H1 (cell line): ENCODE results near the gene SKIDA1. TPM values are rescaled to one million over a fixed set of nuclear protein-coding genes. Genes with fewer than 3 reads are reported as not detected.

Experiments used
- ASH2L ChIP-seq: fragments of 200-600, 300-600 bp; sonication (generic); IDR thresholded peaks from one replicate; pipeline ENCODE4 v1.7.1; 2017; ENCODE audit warnings: low read length
- ATF3 ChIP-seq: IDR thresholded peaks from 2 replicates; pipeline ENCODE4 v1.6.1; 2011; ENCODE audit warnings: low read depth, mild to moderate bottlenecking, low read length; ENCODE audit not compliant: insufficient read depth
- BCL11A ChIP-seq, 2 experiments: IDR thresholded peaks; one replicate each; pipeline ENCODE4 v1.6.1; 2011; ENCODE audit warnings: low read depth in 2 of 2, low read length in 2 of 2, mild to moderate bottlenecking in 2 of 2
- RBBP5 ChIP-seq: IDR thresholded peaks from 2 replicates; pipeline ENCODE4 v1.7.1; 2012; ENCODE audit warnings: low read depth, mild to moderate bottlenecking, inconsistent platforms, low read length, moderate library complexity, borderline replicate concordance
- SAP30 ChIP-seq: fragments of 300-600 bp; sonication (generic); IDR thresholded peaks from 2 replicates; pipeline ENCODE4 v1.7.1; 2012; ENCODE audit warnings: low read length, moderate library complexity, mild to moderate bottlenecking, inconsistent platforms; ENCODE audit not compliant: insufficient read depth, insufficient replicate concordance
- SIN3A ChIP-seq, 2 experiments: IDR thresholded peaks in 1 of 2; conservative IDR thresholded peaks in 1 of 2; 2 replicates each; pipeline ENCODE4 v1.6.1; 2011 to 2012; ENCODE audit warnings: low read length in 2 of 2, improper control_type of control experiment in 1 of 2, low read depth in 1 of 2, mild to moderate bottlenecking in 1 of 2
- TCF12 ChIP-seq: IDR thresholded peaks from 2 replicates; pipeline ENCODE4 v1.6.1; 2011; ENCODE audit warnings: low read depth, mild to moderate bottlenecking, low read length
- TEAD4 ChIP-seq: IDR thresholded peaks from 2 replicates; pipeline ENCODE4 v1.6.1; 2012; ENCODE audit warnings: low read depth, low read length, inconsistent platforms, mixed read lengths
- polyA plus RNA-seq, 7 experiments: library from polyadenylated mRNA; depleted of rRNA in 3 of 7; stranded (reverse) in 5 of 7; unstranded in 2 of 7; fragments of >200 nt in 5 of 7; fragments of 200-250 nt in 2 of 7; gene quantifications; 1 replicate in 5 of 7; 2 replicates in 1 of 7; 4 replicates in 1 of 7; pipeline versions ENCODE4 v1.2.1 to v1.2.3, GENCODE V29; 2011 to 2013; ENCODE audit warnings: missing spikeins in 2 of 7, mixed read lengths in 2 of 7
- total RNA-seq: library from RNA; stranded (reverse); fragmentation: NEBNext Ultra II Directional; extraction: Animal tissue kit (Norgen Biotek cat#: 25700); gene quantifications from 2 replicates; pipeline ENCODE4 v1.2.1, GENCODE V29; 2021

The SKIDA1 gene
- total and polyA plus RNA-seq, 2 of the 8 experiments (the other 6 are each of a cell fraction or from before 2014, with no cell fraction given) = 1.5 to 8.0 TPM

GRCh38 chr10:21497177-21497807 lies 28.2 kb downstream of the SKIDA1 start (continued):
- peak; percentile 74 for TF ChIP-seq TEAD4
- TF ChIP-seq SIN3A (conservative IDR thresholded peaks at IDR 0.05 in 1 of 2, IDR thresholded peaks at IDR 0.05 in 1 of 2; ENCODE audit: low read depth in 1 of 2, low read length in 2 of 2) = 0 out of 4 replicates have a peak, but pooled peaks of 1 of the 2 experiments have one; percentile 58
- TF ChIP-seq SAP30 = peak; percentile 25
- TF ChIP-seq RBBP5 = no peak; the same call in 1 of the 2 replicates
- peak; percentile 47 for TF ChIP-seq ASH2L
- TF ChIP-seq TCF12 = no peak
- no peak for TF ChIP-seq ATF3
- no peak for TF ChIP-seq BCL11A (IDR thresholded peaks at IDR 0.05; ENCODE audit: low read depth in 2 of 2, low read length in 2 of 2)
